Thoracic aorta endothelial cell (primary cell): ENCODE data around the gene AMFR. TPM values are rescaled to one million over a fixed set of nuclear protein-coding genes. Genes with fewer than 3 reads are reported as not detected.

Source experiments
- total RNA-seq: library from RNA; depleted of rRNA; stranded (reverse); fragments of >200 nt; gene quantifications from 2 replicates; pipeline ENCODE4 v1.2.3, GENCODE V29; 2012

AMFR gene
- total RNA-seq: 152 and 165 TPM in 2 replicates

GRCh38 chr16:56425439-56425832 lies at the start of gene AMFR:
Gene AMFR, minus strand, starts transcription at chr16:56425545. Its CDS starts 218 bp downstream, at chr16:56425327.

GRCh38 chr16:56450986-56451752 lies 25.8 kb upstream of the AMFR start, which contains the start of the genes NUDT21 and OGFOD1:
Gene NUDT21, minus strand, starts transcription at chr16:56451332. Its CDS starts 130 bp downstream, at chr16:56451202.
Gene OGFOD1, plus strand, starts transcription at chr16:56451554. Its CDS starts 59 bp downstream, at chr16:56451613.

Other genes with a start within 250 kb of the AMFR start
- gene GNAO1, start 234.1 kb downstream of the AMFR start, total RNA-seq: under 0.01 TPM in 1 of 2 replicates, not detected in the other
- 160 and 190 TPM in 2 replicates for gene NUDT21, start 25.8 kb upstream of the AMFR start, total RNA-seq
- gene OGFOD1, start 26.0 kb upstream of the AMFR start, total RNA-seq: 115 and 135 TPM in 2 replicates
- gene BBS2, start 94.5 kb upstream of the AMFR start, total RNA-seq: 37.3 and 43.9 TPM in 2 replicates
- gene MT4, start 139.5 kb upstream of the AMFR start, total RNA-seq: not detected in 2 replicates
- gene MT3, start 164.0 kb upstream of the AMFR start, total RNA-seq: not detected in 2 replicates
- 266 and 320 TPM in 2 replicates for gene MT2A, start 183.0 kb upstream of the AMFR start, total RNA-seq
- 139 and 259 TPM in 2 replicates for gene MT1E, start 200.2 kb upstream of the AMFR start, total RNA-seq
- 2.4 and 2.5 TPM in 2 replicates for gene MT1M, start 207.1 kb upstream of the AMFR start, total RNA-seq
- 3.2 and 5.6 TPM in 2 replicates for gene MT1A, start 213.1 kb upstream of the AMFR start, total RNA-seq
- gene MT1B, start 226.3 kb upstream of the AMFR start, total RNA-seq: not detected in 2 replicates
- 0.36 and 0.53 TPM in 2 replicates for gene MT1F, start 232.4 kb upstream of the AMFR start, total RNA-seq
- gene MT1G, start 242.5 kb upstream of the AMFR start, total RNA-seq: not detected in 2 replicates
- gene MT1H, start 244.3 kb upstream of the AMFR start, total RNA-seq: not detected in 2 replicates